Retinal pigment epithelial cell (primary cell): ENCODE measurements around the gene FIBIN.

Source experiments
- DNase-seq: peaks from one replicate; pipeline ENCODE4 v3.0.0-alpha.2; 2010; ENCODE audit warnings: low read depth
- H3K4me3 ChIP-seq: 2 replicates; pipeline ENCODE4 v1.5.1; 2011; ENCODE audit warnings: mild to moderate bottlenecking, low read length, control low read depth, moderate library complexity
- CTCF ChIP-seq: conservative IDR thresholded peaks from 2 replicates; pipeline ENCODE4 v1.5.1; 2011; ENCODE audit warnings: low read depth, low read length, control low read depth, inconsistent platforms

The FIBIN gene

DNA sequence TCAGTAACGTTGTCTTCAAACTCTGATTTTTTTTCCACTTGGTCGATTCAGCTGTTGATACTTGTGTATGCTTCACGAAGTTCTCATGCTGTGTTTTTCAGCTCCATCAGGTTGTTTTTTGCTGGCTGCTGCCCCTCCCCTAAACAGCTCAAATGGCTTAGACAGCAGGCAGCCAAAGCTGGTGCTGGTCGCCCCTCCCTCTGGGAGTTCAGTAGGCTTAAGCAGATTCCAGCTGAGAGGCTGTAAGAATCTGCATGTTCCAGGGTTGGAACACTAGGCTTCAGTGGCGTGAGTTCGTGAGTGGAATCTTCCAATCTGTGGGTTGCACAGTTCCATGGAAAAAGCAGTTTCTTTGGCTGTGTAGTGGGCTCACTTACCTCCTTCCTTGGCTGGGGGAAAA is 10.3 kb upstream of the FIBIN start:
- DNase-seq: no peak
- H3K4me3 ChIP-seq: no peak overlapping the region
- no peak for TF ChIP-seq CTCF

DNA sequence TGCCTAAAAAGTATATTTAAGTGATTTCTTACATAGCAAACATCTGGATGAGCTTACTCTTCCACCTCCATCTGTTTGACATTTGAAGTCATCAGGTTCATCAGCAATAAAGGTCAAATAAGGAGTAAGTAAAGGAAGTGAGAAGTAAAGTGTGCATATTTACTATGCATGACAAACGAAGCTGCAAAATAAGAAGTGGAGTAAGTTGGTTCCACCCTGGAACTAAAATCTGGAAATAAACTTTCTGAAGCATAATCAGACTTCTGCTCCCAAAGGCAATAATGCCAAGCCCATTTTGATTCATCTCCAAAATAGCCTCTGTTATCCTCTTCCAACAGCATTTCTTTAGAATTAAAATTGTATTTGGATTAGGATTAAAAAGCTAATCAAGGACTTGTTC is 8.4 kb upstream of the FIBIN start:
- TF ChIP-seq CTCF: no peak
- H3K4me3 ChIP-seq: no peak overlapping the region
- no peak for DNase-seq

DNA sequence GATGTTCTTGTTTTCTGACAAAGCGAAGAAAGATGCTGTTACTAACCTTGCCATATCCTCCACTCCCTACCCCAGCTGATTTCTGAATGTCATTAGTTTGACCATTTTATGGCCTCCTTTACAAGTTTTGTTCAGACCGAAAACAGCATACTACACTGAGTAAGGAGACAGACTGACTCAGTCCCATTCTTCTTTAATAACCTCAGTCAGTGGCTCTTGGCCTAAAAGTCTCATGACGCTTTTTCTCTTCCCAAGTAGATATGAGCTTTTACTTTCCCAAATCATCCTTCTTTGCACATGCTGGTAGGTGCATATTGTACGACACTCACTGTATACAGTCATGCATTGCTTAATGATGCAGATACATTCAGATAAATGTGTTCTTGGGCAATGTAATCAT is 8.0 kb upstream of the FIBIN start:
- no peak overlapping the region for H3K4me3 ChIP-seq
- DNase-seq: no peak
- no peak for TF ChIP-seq CTCF

- no peak for DNase-seq
- no peak for TF ChIP-seq CTCF
Observed at GRCh38 chr11:26987272-26987671, 6.6 kb upstream of the FIBIN start.

DNA sequence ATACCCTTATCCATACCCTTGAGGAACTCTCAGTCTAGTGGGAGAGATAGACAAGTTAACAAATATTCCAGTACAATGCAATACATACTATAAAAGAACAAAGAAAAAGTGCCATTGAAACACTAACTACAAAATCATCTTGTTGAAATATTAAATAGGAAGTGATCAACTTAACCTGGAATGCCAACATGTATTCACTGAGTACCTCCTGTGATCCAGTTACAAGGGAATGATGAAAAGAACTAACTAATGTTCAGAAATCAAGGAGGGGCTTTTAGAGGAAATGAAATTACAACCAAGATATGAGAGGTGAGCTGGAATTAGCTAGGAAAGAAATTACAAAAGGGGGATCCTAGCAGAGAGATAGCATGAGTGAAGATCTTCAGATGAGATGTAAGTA is 6.2 kb upstream of the FIBIN start:
- TF ChIP-seq CTCF: no peak
- no peak for DNase-seq
- H3K4me3 ChIP-seq: no peak overlapping the region

More at GRCh38 chr11:26987272-26987671, 6.6 kb upstream of the FIBIN start:
- no peak overlapping the region for H3K4me3 ChIP-seq

DNA sequence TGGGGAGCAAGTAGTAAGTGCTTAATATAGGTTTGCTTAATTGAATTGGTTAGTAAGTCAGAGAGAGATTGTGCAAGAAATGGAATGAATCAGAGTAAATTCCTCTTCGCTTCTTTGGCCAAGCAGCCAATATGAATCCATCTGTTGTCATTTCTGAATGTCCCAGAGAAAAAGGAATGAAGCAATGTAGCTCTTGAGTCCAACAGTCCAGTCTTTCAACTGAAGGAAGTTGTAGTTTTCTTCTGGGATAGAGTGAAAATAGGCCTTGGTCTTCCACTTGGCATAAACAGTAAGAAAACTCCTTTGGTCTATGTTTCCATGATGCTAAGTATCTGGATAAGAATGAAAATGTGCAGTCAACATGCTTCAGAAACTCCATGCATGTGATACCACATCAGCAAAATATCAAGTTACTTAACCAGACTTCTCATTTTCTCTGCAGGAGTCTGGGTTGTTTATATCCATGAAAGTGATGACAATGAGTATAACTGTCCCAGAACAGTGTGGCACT is 1.8 kb upstream of the FIBIN start:
- DNase-seq: peak; percentile 37
- no peak for TF ChIP-seq CTCF
- no peak overlapping the region for H3K4me3 ChIP-seq

GRCh38 chr11:26994631-26995095 is 751 bp downstream of the FIBIN start:
- no peak for TF ChIP-seq CTCF
- DNase-seq: no peak
- peak overlapping the region; percentile 53 for H3K4me3 ChIP-seq
